Inflammatory macrophage (primary cell): Measurements from ENCODE around the gene CRYBG1.

Experiments
- DNase-seq, 2 donors: peaks; one replicate each; pipeline ENCODE4 v3.0.0-alpha.2; 2020 to 2022
- total RNA-seq, 18 experiments: gene quantifications; one replicate each; lab custom pipeline; 2026; ENCODE audit warnings: mixed read lengths in 6 of 18, inconsistent platforms in 2 of 18; lab: John Stamatoyannopoulos, UW

Gene CRYBG1
- 165 to 370 (median 295) reads per million in 18 experiments for total RNA-seq

GRCh38 chr6:106360410-106360988 is at the start of gene CRYBG1:
CRYBG1 (plus strand) TSS chr6:106360717; CDS start chr6:106360909, 192 bp downstream.
- peak; percentile 13 to 22 for DNase-seq

- peak in 1 of 2 donors; percentile 7 for DNase-seq
These were observed 44.6 kb upstream of the CRYBG1 start for GRCh38 chr6:106315765-106316374.

- no peak for DNase-seq
These were observed 44.1 kb upstream of the CRYBG1 start for GRCh38 chr6:106316375-106316766.

GRCh38 chr6:106318061-106318460 is 42.5 kb upstream of the CRYBG1 start:
- DNase-seq, result no peak

GRCh38 chr6:106318851-106319250 is 41.7 kb upstream of the CRYBG1 start:
- DNase-seq, result no peak

- DNase-seq, result no peak
These were observed 38.6 kb upstream of the CRYBG1 start for GRCh38 chr6:106321940-106322339.

GRCh38 chr6:106324726-106325335 is 35.7 kb upstream of the CRYBG1 start:
- no peak for DNase-seq

- peak; percentile 100 for DNase-seq
These were observed 35.0 kb upstream of the CRYBG1 start, which contains the start of gene ATG5 for GRCh38 chr6:106325336-106326178. ATG5 (minus strand) TSS chr6:106325760; CDS start chr6:106316208, 9,552 bp downstream.

- peak; percentile 37 to 49 for DNase-seq
These were observed 25.7 kb upstream of the CRYBG1 start for GRCh38 chr6:106334646-106335448.

GRCh38 chr6:106339334-106340029 is 21.0 kb upstream of the CRYBG1 start:
- peak; percentile 54 to 58 for DNase-seq

- DNase-seq, result no peak
These were observed 13.3 kb upstream of the CRYBG1 start for GRCh38 chr6:106347219-106347618.

- no peak for DNase-seq
These were observed 4.1 kb upstream of the CRYBG1 start for GRCh38 chr6:106356378-106356777.

GRCh38 chr6:106359959-106360409 is 533 bp upstream of the CRYBG1 start:
- no peak for DNase-seq

- DNase-seq, result peak; percentile 57 to 65
These were observed 493 bp downstream of the CRYBG1 start for GRCh38 chr6:106360989-106361430.

GRCh38 chr6:106363401-106364138 is 3.1 kb downstream of the CRYBG1 start:
- no peak for DNase-seq

- DNase-seq, result no peak
These were observed 9.2 kb downstream of the CRYBG1 start for GRCh38 chr6:106369739-106370138.

GRCh38 chr6:106370639-106371038 is 10.1 kb downstream of the CRYBG1 start:
- no peak for DNase-seq

GRCh38 chr6:106372838-106373501 is 12.5 kb downstream of the CRYBG1 start:
- DNase-seq, result no peak

- DNase-seq, result no peak
These were observed 13.2 kb downstream of the CRYBG1 start for GRCh38 chr6:106373502-106374239.
